Coronary artery (tissue), 2 donors: ENCODE data around the gene ANKRD53.

ENCODE experiments used
- DNase-seq: peaks from one replicate; pipeline ENCODE4 v3.0.0-alpha.2; 2017; ENCODE audit warnings: low spot score
- H3K27ac ChIP-seq, 2 donors: fragments of 200-600 bp; sonication (generic); one replicate each; pipeline ENCODE4 v1.5.1; 2016 to 2019
- H3K4me3 ChIP-seq: fragments of 200-600 bp; sonication (generic); 2 replicates; pipeline ENCODE4 v1.5.1; 2016; ENCODE audit warnings: mild to moderate bottlenecking, moderate library complexity
- TF ChIP-seq, protein P1 (sequence below): fragments of 200-600 bp; sonication (generic); IDR thresholded peaks from one replicate; pipeline ENCODE4 v1.5.1; 2019; ENCODE audit warnings: antibody characterized with exemption

Gene ANKRD53

DNA sequence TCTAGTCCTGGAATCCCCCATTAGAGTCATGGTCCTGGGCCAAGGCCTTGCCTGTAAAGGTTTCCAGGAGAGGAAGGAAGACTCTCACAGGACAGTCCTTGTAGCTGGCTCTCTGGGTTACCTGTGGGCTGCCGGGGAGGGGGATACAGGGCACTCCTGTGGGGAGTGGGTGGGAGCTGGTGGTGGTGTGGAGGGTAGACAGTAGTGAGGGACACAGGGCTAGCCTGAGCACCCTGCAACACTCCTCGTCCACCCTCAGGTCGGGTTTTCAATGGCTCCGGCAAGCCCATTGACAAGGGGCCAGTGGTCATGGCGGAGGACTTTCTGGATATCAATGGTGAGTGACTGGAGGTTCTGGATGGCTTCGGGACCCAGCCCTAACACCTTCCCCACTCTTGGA is 19.7 kb upstream of the ANKRD53 start:
- TF ChIP-seq, protein P1, sequence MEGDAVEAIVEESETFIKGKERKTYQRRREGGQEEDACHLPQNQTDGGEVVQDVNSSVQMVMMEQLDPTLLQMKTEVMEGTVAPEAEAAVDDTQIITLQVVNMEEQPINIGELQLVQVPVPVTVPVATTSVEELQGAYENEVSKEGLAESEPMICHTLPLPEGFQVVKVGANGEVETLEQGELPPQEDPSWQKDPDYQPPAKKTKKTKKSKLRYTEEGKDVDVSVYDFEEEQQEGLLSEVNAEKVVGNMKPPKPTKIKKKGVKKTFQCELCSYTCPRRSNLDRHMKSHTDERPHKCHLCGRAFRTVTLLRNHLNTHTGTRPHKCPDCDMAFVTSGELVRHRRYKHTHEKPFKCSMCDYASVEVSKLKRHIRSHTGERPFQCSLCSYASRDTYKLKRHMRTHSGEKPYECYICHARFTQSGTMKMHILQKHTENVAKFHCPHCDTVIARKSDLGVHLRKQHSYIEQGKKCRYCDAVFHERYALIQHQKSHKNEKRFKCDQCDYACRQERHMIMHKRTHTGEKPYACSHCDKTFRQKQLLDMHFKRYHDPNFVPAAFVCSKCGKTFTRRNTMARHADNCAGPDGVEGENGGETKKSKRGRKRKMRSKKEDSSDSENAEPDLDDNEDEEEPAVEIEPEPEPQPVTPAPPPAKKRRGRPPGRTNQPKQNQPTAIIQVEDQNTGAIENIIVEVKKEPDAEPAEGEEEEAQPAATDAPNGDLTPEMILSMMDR = no peak
- DNase-seq = peak; percentile 36
- H3K27ac ChIP-seq = no peak overlapping the region
- no peak overlapping the region for H3K4me3 ChIP-seq

DNA sequence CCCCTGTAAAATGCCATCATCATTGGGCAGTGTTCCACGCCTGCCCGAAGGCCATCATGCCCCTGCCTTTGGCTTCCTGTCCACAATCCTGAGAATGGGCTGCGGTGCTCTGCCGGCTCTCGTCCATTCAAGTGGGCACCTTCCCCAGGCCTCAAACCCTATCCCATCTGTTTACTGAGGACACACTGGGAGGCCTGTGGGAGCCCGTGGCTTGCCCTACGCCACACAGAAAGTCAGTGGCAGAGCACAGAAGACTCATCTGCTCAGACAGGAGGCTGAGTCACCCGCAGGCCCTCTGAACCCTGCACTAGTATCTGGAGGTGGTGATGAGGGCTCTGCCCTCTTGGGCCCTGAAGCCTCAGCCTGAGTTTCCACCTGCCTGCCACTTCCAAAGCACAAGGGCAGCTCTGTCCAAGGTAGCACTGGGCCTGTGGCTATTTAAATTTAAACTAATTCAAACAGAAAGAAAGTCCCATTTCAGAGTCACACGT is 19.1 kb upstream of the ANKRD53 start:
- H3K27ac ChIP-seq = no peak overlapping the region
- DNase-seq = peak; percentile 50
- H3K4me3 ChIP-seq = no peak overlapping the region
- TF ChIP-seq, protein P1 = no peak

DNA sequence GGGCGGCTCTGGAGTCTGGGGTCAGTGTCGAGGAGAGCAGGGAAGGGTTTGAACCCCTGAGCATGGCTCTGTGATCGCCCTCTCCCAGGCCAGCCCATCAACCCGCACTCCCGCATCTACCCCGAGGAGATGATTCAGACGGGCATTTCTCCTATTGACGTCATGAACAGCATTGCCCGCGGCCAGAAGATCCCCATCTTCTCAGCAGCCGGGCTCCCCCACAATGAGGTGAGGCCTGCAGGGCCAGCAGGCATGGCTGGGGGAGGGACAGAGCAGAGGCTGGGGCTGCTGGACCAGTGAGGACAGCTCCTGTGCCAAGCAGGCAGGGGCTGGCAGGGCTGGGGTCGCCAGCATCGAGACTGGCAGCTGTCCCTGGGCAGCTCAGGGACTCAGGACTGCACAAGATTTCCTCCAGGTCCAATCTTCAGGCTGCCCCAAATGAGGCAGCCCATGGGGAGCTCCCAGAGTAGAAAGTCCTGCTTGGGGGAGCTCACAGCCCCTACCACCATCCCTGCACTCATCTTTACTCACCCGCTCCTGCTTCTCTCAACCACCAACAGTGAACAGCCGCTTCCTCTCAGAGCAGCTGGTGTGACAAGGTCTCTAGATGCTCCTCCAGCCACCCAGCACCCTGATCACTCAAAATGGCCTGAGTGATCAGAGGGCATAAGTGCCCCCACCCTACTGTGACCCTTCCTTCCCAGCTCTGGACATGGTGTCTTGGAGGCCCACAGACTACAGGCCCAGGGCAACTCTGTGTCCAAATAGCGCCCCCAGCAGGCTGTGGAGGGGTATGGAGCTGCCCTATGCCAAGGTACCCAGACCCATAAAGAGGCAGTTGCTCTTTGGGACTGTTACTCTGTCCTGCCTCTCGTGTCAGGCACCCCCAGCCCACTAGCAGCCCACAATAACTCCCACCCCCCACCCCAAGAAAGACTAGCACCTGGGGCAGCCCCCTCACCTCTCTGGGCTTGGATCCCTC is 18.3 kb upstream of the ANKRD53 start:
- TF ChIP-seq, protein P1 = no peak
- H3K27ac ChIP-seq = no peak overlapping the region
- peak; percentile 56 for DNase-seq
- H3K4me3 ChIP-seq = no peak overlapping the region

DNA sequence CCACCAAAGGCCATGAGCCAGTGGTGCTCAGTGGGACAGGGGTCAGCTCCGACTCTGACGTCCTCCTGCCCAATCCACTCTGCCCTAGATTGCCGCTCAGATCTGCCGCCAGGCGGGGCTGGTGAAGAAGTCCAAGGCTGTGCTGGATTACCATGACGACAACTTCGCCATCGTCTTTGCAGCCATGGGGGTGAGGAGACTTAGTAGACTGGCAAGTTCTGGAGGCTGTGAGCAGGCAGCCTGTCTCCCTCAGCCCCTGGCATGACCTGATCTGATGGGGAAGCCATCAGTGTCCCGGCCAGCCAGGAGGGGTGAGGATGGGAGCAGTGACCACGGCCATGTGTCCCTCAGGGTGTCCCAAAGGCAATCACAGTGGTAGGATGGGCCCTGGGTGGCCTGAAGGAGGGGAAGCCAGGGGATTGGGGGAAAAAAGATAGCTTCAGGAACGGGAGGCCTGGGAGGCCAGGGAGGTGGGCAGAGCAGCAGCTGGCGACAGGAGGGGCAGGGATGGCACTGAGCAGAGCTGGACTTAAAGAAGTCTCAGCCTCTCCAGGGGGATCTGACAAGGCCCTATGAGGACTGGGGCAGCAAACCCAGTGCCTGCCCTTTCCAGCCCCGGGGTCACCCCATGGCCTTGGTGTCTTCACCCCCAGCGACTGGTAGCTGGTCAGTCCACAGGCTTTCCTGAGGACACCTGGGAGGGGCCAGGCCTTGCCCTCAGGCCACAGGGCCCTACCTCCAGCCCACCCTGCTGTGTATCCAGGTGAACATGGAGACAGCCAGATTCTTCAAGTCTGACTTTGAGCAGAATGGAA is 17.4 kb upstream of the ANKRD53 start:
- TF ChIP-seq, protein P1 = no peak
- DNase-seq = peak; percentile 66
- no peak overlapping the region for H3K27ac ChIP-seq
- H3K4me3 ChIP-seq = no peak overlapping the region

DNA sequence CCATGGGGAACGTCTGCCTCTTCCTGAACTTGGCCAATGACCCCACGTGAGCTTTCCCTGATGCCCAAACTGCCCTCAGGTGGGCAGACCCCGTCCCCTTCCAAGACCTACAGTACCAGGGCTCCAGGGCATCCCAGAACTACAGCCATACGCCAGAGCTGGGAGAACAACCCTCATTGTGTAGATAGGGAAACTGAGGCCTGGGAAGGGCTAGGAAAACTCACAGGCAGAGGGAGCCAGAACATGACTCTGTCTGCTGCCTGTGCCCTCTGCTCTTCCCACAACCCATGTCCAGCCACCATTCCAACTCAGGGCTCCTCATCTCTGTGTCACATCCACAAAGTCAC is 16.8 kb upstream of the ANKRD53 start:
- DNase-seq = peak; percentile 53
- no peak overlapping the region for H3K4me3 ChIP-seq
- H3K27ac ChIP-seq = no peak overlapping the region
- TF ChIP-seq, protein P1 = no peak

DNA sequence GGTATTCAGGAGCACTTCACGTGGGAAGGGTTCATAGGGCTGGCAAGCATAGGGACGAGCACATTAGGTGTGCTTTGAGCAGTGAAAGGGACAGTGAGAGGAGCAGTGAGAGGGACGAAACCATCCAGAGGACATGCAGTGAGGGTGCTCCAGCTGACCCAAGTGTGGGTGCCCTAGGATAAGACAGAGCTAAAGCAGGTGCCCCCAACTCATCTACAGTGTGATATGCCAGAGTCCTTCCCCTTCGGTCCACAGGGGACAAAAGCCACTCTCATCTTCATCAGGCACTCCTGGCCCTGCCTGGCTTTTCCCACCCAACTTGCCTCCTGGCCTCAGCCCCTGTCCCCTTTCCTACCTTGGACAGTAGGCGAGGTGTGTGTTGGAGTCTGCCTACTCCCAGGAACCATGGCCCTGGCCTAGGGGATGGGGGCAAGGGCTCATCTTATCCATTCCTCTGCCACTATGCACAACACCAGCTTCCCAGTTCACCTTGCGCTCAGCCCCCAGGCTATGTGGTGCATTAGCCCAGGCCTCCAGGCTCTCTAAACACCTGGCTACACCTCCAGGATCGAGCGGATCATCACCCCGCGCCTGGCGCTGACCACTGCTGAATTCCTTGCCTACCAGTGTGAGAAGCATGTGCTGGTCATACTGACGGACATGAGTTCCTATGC is 16.1 kb upstream of the ANKRD53 start:
- no peak overlapping the region for H3K4me3 ChIP-seq
- H3K27ac ChIP-seq = no peak overlapping the region
- peak; percentile 69 for DNase-seq
- TF ChIP-seq, protein P1 = no peak
